ENCODE measurements around the gene PIPOX.

The PIPOX gene

DNA sequence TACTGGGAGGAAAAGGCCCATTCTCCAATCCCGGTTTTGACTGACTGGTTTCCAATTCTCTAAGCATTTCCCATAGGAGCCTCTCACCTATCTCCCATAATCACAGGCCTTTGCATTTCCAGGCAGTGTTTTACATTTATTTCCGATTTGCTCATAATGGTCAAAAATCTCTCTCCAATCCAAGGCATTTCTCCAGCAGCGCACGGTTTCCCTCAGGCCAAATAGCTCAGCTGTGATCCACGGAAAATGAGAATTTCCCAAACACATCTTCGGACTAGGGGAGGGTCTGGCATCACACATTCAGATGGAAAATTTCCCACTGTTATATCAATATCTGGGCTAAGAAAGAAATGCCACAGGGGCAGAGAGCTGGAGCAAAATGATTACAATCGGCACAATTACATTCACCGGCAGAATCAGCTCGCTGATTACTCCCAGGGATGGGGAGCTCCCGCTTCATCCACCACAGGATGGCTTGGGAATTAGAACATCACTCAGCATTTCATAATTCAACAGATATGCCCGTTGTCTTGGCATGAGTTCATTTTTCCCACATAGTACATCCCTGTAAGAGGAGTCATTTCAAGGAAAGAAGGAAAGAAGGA, 6.7 kb downstream of the PIPOX start:
- no peak for DNase-seq

DNA sequence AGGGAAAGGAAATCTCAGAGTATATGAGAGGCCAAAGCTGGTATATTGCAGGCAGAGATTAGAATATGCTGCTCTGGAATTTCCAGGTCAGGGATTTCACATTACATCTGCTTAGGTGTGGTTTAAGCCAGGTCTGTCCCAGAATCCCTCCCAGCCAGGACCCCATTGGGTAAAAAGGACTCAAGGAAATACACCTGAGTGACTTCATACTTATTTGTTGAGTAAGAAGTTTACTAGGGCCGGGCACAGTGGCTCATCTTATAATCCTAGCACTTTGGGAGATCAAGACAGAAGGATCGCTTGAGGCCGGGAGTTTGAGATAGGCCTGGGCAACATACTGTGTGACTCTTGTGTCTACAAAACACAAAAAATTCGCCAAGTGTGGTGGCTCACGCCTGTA, 7.2 kb downstream of the PIPOX start:
- DNase-seq = no peak

DNA sequence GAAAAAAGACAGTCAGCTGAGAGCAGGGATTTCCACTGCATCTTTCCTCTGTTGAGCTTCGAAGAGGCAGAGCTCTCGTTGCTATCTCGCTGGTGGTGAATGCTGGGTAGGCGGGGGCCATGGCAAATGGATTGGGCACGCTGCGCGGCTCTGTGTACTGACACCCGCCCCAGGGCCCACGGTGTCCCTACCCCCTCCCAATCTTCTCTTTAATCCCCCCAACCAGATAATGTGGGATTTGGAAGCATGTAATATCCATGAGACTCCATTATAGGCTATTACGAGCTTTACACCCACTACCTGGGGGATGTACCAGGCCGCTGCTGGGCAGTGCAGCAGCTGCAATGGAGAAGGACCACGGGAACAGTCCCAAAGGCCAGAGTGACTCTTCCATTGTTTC, 8.3 kb downstream of the PIPOX start:
- DNase-seq = no peak

DNA sequence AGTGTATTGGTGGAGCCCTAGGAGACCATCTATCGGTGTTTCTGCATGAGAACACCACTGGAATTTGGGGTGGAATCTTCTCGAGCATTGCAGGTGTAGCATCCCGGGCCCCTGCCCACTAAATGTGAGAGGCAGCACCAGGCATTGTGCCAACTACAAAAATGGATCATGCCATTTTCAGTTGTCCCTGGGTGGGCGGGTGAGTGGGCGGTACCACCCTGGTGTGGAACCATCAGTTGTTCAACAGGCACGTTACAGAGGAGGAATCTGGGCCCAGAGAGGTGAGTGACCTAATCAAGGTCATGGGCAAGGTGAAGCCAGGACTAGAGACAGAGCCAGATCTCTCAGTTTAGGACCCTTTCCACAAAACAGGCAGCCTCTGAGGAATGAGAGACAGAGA, 8.8 kb downstream of the PIPOX start:
- no peak for DNase-seq

DNA sequence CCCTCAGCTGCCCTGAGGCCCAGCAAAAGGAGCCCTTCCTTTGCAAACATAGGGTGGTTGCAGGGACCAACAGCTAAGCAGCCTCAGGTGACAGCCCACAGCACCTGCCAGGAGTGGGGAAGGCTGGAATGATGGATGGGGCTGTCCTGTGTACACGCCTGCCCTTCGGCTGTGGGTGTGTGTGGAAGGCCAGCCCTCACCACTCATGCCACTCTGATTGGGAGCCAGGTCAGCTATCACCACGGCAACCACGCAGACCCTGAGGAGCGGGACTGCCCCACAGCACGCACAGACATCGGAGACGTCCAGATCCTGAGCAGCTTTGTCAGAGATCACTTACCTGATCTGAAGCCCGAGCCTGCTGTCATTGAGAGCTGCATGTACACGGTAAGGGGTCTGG, 11.9 kb downstream of the PIPOX start:
- DNase-seq = no peak

DNA sequence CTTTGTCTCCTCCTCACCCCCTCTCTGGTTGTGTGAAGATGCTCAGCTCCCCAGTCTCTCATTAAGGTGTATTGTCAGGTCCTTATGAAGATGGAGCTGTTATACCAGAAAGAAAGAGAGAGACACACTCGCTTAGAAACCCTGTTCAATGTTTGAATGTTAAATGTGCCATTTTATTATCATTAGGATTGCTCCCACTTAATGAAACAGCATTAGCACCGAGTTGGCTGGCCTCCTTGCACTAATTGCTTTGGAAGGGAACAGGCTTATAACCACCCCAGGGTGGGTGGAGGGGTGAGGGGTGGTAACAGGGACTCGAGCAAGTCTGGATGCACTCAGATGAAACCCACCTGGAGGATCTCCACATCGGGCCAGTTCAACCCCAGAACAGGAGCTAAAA, 14.4 kb downstream of the PIPOX start:
- DNase-seq = no peak

DNA sequence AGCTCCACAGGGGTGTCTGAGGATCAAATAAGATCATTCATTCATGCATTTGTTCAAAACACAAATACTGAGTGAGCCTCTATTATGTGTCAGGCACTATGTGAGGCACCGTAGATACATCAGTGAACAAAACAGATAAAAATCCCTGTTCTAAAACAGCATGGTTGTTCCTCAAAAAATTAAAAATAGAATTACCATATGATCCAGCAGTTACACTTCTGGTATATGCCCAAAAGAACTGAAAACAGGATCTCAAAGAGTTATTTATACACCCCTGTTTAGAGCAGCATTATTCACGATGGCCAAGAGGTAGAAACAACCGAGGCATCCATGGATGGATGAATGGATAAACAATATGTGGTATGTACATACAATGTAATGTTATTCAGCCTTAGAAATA, 15.4 kb downstream of the PIPOX start:
- DNase-seq = no peak

DNA sequence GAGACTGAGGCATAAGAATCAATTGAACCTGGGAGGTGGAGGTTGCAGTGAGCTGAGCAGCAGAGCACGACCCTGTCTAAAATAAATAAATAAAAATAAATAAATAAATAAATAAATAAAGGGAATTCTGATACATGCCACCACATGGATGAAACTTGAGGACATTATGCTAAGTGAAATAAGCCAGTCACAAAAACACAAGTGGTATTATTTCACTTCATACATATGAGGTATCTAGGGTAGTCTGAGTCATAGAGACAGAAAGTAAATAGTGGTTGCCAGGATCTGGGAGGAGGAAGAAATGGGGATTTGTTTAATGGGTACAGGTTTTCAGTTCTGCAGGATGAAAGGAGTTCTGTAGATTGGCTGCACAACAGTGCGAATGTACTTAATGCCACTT, 16.3 kb downstream of the PIPOX start:
- no peak for DNase-seq

DNA sequence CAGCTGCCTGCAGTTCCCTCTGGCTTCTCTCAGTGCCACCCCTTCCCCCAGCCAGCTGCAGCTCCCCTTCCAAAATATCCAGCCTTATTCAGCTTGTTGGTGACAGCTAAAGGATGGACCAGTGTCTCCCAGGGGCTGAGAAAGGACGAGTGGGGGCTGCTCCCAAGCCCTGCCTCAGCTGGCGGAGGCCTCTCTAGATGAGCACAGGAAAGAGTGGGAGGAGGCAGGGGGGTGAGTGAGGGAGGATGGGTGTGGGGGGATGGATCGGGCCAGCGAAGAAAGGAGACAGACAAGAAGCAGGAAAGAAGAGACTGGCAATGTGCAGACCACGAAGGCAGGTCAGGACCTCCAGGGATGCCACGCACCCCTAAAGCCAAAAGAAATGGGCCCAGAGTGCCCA, 17.5 kb downstream of the PIPOX start:
- DNase-seq = no peak

DNA sequence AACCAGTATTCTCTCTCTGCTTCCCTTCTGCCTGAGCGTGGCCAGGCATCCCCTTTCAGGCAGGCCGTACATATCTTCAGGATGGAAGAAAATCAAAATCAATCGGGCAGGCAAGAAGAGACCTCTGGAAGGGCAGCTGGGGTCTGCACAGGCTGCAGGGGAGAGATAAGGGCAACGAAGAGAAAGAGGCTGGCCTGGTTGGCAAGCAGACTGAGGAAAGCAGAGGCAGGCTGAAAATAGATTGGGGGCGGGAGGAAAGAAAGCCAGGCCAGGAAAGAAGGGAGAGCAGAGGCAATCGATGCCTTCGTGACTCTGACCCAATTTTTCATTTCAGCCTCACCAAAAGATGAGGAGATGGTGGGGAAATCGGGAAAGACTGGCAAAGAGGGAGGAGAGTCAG, 18.1 kb downstream of the PIPOX start:
- no peak for DNase-seq

DNA sequence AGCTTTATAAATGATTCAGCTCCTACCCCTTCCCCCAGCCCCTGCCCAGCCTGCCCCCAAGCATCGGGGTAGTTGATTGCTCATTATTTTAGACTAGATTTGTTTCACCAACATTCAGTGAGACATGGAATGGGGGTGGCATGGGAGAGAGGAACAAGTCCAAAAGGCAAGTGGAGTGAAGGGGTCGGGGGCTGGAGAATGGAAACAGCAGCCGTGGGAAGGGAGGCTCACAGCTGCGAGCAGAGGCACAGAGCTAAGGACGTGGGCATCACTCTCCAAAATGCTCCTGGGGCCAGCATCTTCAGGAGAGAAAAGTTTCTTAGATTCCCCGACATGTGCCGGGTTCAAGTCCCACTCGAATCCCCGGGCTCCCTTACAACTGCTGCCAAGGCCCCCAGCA, 19.3 kb downstream of the PIPOX start:
- DNase-seq = no peak

DNA sequence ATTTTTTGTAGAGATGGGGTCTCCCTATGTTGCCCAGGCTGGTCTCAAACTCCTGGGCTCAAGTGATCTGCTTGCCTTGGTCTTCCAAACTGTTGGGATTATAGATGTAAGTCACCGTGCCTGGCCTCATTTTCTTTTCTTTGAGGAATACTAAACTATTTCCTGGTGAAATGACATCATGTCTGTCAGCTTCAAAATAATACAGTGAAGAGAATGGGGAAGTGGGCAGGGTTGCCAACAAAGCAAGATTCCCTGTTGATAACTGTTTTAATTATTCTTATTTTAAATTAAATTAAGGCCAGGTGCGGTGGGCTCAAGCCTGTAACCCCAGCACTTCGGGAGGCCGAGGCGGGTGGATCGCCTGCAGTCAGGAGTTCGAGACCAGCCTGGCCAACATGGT, 21.1 kb downstream of the PIPOX start:
- DNase-seq = no peak

DNA sequence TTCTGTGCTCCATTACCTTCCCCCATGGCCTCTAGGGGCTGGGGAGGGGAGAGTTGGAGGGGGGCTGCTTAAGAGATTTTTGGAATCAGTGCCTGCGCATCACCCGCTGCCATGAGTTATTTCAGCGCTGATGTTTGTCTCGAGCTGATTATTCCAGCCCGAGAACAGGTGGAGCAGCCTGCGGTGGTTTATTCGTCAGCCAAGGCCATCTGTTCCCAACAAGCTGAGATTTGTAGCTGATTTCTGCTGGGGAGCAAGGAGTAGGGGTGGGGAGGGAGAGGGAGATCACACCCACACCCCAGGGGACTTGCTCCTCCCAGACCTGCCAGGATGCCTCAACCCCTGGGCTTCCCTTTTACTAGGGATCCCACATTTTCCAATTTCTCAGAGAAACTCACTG, 23.1 kb downstream of the PIPOX start:
- DNase-seq = no peak

DNA sequence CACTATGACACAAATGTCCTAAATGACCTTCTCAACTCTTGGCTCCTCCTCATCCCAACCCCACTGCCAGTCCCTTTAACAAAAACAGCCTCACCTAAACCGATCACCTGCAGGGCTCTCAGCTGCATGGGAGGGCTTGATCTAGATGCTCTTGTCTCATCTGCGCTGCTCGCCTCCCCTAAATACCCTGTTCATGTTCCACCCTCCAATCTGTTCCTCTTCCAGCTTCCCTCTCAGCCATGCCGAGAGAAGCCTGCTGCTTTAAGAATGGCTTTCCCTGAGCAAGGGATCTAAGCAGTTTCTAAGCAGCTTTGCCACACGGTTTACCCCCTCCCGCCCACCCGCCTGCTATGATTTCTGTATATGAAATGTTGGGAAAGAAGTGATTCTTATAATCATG, 23.7 kb downstream of the PIPOX start:
- no peak for DNase-seq

DNA sequence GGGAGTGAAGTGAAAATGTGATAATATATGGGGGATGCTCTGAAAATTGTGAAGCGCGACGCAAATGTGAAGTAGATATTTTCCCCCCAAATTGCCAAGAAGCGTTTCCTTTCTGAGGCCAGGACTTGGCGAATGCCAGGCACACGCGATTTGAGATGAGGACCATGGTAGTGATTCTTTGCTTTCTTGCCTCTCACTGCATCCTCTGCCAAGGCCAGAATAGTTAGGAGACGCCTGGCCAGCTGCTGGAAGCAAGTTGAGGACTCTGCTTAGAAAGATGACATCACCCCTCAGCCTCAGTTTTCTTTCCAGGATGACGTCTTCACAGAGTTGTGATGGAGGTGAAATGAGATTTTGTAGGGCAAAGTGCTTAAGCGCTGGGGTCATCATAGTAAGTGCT, 25.9 kb downstream of the PIPOX start:
- DNase-seq = no peak

DNA sequence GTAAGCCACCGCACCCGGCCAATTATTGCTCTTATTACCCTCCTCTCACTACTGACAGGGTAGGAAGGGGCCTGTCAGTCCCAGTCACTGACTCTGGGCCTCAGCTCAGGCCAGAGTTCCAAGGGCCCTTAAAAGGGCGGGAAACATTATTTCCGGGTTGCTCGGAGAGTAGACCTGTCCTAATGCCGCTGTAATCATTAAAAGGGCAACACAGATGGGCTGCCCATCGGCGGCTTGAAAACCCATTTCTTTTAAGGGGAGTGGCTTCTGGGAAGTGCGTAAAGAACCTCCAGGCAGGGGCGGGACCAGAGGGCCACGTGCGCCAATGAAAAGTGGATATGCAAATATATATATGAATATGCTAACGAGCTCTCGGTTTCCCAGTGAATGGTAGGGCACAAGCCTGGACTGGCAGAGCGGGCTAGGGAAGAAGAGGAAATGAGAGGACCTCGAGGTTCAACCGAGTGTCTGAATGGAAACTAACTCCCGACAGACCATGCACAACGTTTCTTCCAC, 26.6 kb downstream of the PIPOX start:
- no peak for DNase-seq

DNA sequence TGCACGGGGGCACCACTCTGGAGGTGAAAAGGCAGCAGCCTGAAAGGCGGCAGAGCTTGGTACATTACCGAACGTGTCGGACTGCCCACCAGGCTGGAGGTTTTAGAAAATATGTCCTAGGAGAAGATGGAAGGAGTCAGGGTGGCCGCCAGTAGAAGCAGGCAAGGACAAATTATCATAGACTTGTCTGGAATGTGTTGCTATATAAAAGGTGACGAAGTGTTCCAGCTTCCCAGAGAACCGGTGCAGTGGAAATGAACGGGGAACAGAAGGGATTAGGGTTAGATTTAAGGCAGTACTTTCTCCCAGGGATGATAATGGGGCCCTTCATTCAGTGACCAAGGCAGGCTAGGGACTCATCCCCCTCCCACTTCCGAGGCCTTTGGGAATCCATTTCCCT, 27.4 kb downstream of the PIPOX start:
- DNase-seq = no peak

DNA sequence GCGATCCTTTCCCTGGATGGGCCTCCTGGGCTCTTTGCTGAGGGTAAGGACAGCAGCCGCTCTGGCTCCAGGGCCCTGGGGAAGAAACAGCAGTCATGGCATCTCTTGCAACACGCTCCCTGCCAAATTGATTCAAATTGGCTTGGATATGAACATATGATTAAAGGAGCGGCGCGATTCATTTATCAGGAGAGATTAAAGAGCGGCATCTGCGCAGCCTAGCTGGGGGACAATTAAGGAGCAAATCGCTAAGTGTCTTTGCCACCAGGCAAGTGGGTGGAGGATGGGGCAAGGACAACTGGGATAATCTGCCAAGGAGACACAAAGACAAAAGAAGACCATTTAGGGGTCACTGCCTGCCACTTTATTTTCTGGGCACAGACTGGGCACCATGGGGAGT, 27.8 kb downstream of the PIPOX start:
- no peak for DNase-seq

DNA sequence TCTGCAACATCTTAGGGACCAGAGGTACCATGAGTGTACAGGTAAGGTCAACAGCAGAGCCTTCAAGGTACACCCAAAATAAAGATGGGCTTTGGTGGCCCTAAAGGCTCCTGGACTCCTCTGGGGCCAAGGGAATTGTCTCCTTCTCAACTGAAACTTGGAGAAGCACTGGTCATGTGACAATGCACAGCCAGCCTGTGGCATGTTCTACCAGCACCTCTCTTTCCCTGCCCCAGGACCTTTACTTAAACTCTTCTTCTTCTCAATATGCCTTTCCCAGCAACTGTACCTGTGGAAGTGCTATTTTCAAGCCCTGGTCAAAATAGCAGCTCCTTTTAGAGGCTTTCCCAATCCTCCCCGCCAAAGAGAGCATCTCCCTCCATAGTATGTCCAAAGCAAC, 28.4 kb downstream of the PIPOX start:
- no peak for DNase-seq

DNA sequence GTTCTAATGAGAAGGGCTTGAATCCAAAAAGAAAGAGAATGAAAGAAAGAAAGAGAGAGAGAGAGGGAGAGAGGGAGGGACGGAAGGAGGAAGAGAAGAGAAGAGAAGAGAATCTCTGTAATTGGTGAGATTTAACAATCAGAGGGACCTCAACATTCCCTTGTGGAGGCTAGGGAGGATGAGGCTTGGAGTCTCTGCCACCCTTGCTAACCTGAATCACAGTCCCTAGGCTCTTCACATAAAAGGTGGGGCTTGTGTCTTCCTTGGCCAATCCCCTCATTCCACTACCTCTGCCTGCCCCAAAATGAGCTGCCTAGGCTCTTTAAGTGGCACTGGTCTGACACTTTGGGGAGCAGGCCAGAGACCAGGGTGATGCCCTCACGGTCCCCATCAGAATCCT, 30.1 kb downstream of the PIPOX start:
- no peak for DNase-seq

DNA sequence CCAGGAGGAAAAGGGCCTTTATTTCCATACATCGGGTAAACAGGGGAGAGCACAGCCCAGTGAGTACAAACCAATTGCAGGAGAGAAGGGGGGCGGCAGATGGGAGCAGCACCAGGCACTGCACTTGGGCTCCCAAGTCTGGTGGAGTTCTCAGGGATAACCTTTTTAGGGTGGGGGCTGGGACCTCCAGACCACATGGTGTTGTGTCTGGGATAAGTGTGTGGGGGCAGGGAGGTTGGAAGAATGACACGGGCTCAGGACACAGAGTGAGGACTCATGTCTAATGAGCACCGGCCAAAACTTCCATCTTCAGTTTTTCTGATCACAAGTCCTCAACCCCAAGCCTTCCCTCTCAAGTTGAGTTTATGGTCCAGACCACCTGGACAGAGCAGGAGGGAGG, 30.6 kb downstream of the PIPOX start:
- no peak for DNase-seq

DNA sequence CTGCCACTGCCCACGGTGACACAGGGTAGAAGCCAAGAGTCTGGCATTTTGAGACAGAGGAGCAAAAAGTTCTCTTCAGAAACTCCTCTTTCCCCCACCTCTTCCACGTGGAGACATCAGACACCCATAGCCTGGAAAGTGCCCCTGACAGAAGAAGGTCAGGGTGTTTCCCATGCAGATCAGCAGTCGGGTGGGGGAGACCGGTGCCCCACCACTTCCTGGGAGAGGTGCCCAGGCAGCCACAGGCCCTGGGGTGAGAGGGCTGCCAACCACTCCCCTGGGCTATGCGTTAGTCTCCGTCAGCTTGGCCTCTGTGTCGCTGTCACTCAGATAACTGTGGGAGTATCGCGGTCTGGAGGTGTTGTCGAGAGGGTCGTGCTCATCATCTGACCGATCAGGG, 31.5 kb downstream of the PIPOX start:
- DNase-seq = no peak

DNA sequence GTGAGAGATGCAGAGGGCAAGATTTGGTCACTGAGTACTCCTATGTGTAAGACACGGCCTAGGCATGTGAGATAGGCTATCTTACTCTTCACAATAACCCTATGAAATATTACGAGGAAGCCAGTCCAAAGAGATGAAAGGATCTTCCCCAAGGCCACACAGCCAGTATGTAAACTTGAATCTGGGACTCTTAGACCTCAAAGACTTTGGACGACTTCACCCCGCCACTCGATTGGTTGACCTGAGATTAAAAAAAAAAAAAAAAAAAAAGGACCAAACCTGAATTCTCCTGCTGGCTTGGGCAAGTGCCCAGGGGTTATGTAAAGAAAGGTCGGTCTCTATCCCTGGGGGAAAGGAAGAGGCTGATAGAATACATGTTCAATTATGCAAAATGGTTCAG, 33.1 kb downstream of the PIPOX start:
- no peak for DNase-seq

DNA sequence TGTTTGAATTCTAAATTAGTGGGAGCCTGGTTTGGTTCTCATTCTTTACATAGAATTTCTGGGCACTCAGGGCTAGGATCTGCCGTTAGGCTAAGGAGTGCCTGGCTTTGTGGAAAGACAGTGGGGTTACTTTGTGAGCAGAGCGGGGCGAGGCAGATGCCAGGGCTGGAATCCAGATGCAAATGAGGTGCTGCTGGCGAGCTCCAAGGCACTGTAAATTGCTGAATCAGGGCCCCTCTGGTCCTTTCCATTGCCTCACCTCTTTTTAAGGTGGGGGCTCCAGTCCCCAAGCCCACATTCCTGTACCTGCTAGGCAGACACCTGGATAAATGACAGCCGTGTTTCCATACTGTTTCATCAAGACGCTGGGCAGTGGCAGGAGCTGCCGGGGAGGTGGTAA, 33.8 kb downstream of the PIPOX start:
- peak; percentile 59 to 61 for DNase-seq

DNA sequence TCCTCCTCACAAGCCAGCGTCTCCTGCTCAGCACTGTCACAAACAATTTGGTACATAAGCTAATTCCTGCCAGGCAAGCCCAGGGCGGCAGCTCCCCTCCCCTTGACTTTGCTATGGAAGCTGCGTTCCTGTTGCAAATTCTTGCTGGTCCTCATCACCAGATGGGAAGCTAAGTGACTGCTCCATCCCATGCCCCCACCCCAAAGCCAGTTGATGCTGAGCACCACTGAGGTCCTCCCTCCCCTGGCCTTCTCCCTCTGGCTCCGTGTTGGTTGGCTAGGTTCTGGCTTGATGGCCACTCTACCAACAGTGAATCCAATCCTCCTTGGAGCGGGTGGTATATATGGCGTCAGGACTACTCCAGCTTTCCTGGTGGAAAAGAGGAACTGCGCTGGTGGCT, 34.4 kb downstream of the PIPOX start:
- DNase-seq = no peak
